KMS-11 (cell line): ENCODE results near the gene ADGB.

Source experiments
- H2AFZ ChIP-seq: fragments of 200-600 bp; sonication (generic); 2 replicates; pipeline ENCODE4 v1.6.1; 2016; ENCODE audit warnings: antibody characterized with exemption, mixed run types, low read depth
- H3K27ac ChIP-seq: fragments of 200-600 bp; sonication (generic); 2 replicates; pipeline ENCODE4 v1.6.1; 2016; ENCODE audit warnings: mild to moderate bottlenecking, mixed run types
- H3K27me3 ChIP-seq: fragments of 200-600 bp; sonication (generic); 2 replicates; pipeline ENCODE4 v1.6.1; 2017; ENCODE audit warnings: mild to moderate bottlenecking, low read depth, mixed run types, moderate library complexity; ENCODE audit not compliant: insufficient read depth
- H3K36me3 ChIP-seq: fragments of 200-600 bp; sonication (generic); 2 replicates; pipeline ENCODE4 v1.6.1; 2017; ENCODE audit warnings: mild to moderate bottlenecking, mixed run types; ENCODE audit not compliant: insufficient read depth
- H3K4me1 ChIP-seq: fragments of 200-600 bp; sonication (generic); 2 replicates; pipeline ENCODE4 v1.6.1; 2016; ENCODE audit warnings: mild to moderate bottlenecking, low read depth, mixed run types; ENCODE audit not compliant: poor library complexity, severe bottlenecking
- H3K4me2 ChIP-seq: fragments of 200-600 bp; sonication (generic); 2 replicates; pipeline ENCODE4 v1.7.0; 2016; ENCODE audit warnings: mild to moderate bottlenecking, mixed run types
- H3K4me3 ChIP-seq: fragments of 200-600 bp; sonication (generic); IDR thresholded peaks from 2 replicates; pipeline ENCODE4 v1.6.1; 2017; ENCODE audit warnings: low read depth, low read length, mixed read lengths; ENCODE audit not compliant: insufficient read depth
- H3K79me2 ChIP-seq: fragments of 200-600 bp; sonication (generic); 2 replicates; pipeline ENCODE4 v1.6.1; 2016; ENCODE audit warnings: low read depth, mixed run types; ENCODE audit not compliant: insufficient read depth
- H3K9ac ChIP-seq: fragments of 200-600 bp; sonication (generic); 2 replicates; pipeline ENCODE4 v1.6.1; 2016; ENCODE audit warnings: mild to moderate bottlenecking, mixed run types
- H4K20me1 ChIP-seq: fragments of 200-600 bp; sonication (generic); 2 replicates; pipeline ENCODE4 v1.6.1; 2016; ENCODE audit warnings: mild to moderate bottlenecking, mixed run types; ENCODE audit not compliant: insufficient read depth
- CTCF ChIP-seq: fragments of 200-600 bp; sonication (generic); conservative IDR thresholded peaks from 2 replicates; pipeline ENCODE4 v1.6.1; 2017; ENCODE audit warnings: low read depth, mild to moderate bottlenecking, antibody characterized with exemption, low read length, moderate library complexity, mixed read lengths

Gene ADGB

GRCh38 chr6:146840216-146840615 lies 241.4 kb downstream of the ADGB start:
- H4K20me1 ChIP-seq: no peaks in the 10 kb centered on the region
- H3K27me3 ChIP-seq: no peaks in the 10 kb centered on the region
- no peaks in the 10 kb centered on the region for H3K4me1 ChIP-seq
- no peak overlapping the region for H3K4me2 ChIP-seq
- no peaks in the 10 kb centered on the region for H3K36me3 ChIP-seq
- no peak for TF ChIP-seq CTCF
- no peak overlapping the region for H3K9ac ChIP-seq
- H3K27ac ChIP-seq: no peak overlapping the region
- H3K79me2 ChIP-seq: no peaks in the 10 kb centered on the region
- no peak overlapping the region for H2AFZ ChIP-seq
- no peak overlapping the region for H3K4me3 ChIP-seq

DNA sequence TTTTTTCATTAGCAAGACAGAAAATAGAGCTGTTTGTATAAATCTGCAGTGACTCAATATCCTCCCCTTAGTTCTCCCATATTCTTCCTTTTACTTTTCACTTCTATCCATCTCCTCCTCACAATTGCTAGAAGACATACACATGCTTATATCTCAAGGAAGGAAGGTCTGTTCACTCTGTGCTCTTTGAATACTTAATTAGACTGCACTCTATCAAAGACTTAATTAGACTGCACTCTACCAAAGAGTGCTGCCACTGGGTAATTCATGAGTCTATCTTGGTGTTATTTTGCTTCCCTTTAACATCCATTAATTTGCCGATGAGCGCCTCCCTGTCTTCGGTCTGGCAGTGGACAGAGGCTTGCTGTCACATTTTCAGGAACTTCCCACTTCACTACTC lies 241.9 kb downstream of the ADGB start:
- no peaks in the 10 kb centered on the region for H3K27me3 ChIP-seq
- H3K36me3 ChIP-seq: no peaks in the 10 kb centered on the region
- no peak overlapping the region for H2AFZ ChIP-seq
- H3K79me2 ChIP-seq: no peaks in the 10 kb centered on the region
- no peaks in the 10 kb centered on the region for H3K4me1 ChIP-seq
- no peak overlapping the region for H3K4me2 ChIP-seq
- TF ChIP-seq CTCF: no peak
- H4K20me1 ChIP-seq: no peaks in the 10 kb centered on the region
- H3K4me3 ChIP-seq: no peak overlapping the region
- no peak overlapping the region for H3K9ac ChIP-seq
- H3K27ac ChIP-seq: no peak overlapping the region

- Histone ChIP-seq H3K79me2 (no peaks in the 10 kb centered on the region), H2AFZ (no peak overlapping the region)
Observed at GRCh38 chr6:146847426-146847825, 248.7 kb downstream of the ADGB start.

DNA sequence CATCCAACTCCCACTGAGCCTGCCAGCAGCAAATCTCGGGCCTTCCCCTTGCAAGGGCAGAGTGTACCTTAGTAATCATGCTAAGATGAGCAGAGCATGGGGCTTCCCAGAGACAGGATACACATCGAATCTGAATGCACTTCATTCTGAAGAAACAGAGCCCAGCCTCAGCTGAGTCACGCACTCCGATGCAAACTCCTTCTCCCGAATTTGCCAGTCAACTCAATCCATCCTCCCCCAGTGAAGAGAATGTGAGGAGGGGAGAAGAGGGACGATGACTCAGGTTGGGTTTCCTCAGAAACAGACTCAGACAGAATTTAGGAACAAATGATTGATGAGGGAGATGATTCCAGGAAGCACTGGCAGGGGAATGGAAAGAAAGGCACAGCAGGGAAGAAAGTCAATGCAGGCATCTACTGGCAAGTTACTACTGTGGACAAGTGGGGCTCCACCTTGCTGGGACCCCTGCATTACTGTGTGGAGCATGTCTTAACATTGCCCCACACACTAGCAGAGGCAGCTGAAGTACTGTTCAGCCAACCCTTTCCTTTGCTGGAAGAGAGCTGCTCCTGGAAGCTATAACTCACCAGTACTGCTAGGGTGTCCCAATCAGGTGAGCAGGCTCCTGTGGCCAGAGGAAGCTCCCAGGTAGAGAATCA lies 251.6 kb downstream of the ADGB start:
- H3K4me3 ChIP-seq: no peak overlapping the region
- no peaks in the 10 kb centered on the region for H3K79me2 ChIP-seq
- no peaks in the 10 kb centered on the region for H3K36me3 ChIP-seq
- no peak overlapping the region for H2AFZ ChIP-seq
- no peak overlapping the region for H3K9ac ChIP-seq
- H3K27me3 ChIP-seq: no peaks in the 10 kb centered on the region
- no peaks in the 10 kb centered on the region for H3K4me1 ChIP-seq
- no peak overlapping the region for H3K4me2 ChIP-seq
- no peaks in the 10 kb centered on the region for H4K20me1 ChIP-seq
- no peak for TF ChIP-seq CTCF
- no peak overlapping the region for H3K27ac ChIP-seq

More at GRCh38 chr6:146847426-146847825, 248.7 kb downstream of the ADGB start:
- Histone ChIP-seq H4K20me1 (no peaks in the 10 kb centered on the region), H3K36me3 (no peaks in the 10 kb centered on the region), H3K27me3 (no peaks in the 10 kb centered on the region), H3K4me1 (no peaks in the 10 kb centered on the region), H3K9ac (no peak overlapping the region), H3K4me3 (no peak overlapping the region), H3K27ac (no peak overlapping the region), H3K4me2 (no peak overlapping the region)
- no peak for TF ChIP-seq CTCF
